Upper lobe of right lung (tissue), 1 donor: ENCODE data around the gene TMEM91. TPM values are rescaled to one million over a fixed set of nuclear protein-coding genes. Genes with fewer than 3 reads are reported as not detected.
"Not testable (repeated sequence)": the region's sequence is repeated elsewhere in the genome, so short reads cannot be mapped to it uniquely, and the experiment has no call there.

Experiments
- ATAC-seq: fragments of 200-7000 bp; cut with Tn5 transposase; one replicate; pipeline ENCODE4 v1.9.1; 2020; ENCODE audit warnings: mild to moderate bottlenecking, moderate library complexity
- DNase-seq: peaks from one replicate; pipeline ENCODE4 v3.0.0-alpha.2; 2020
- H3K27ac ChIP-seq: fragments of 200-600 bp; one replicate; pipeline ENCODE4 v1.8.0; 2022
- H3K27me3 ChIP-seq: fragments of 200-600 bp; one replicate; pipeline ENCODE4 v1.8.0; 2022; ENCODE audit warnings: mild to moderate bottlenecking
- H3K36me3 ChIP-seq: fragments of 200-600 bp; one replicate; pipeline ENCODE4 v1.8.0; 2022
- H3K4me1 ChIP-seq: fragments of 200-600 bp; one replicate; pipeline ENCODE4 v1.8.0; 2022
- H3K4me3 ChIP-seq: fragments of 200-600 bp; one replicate; pipeline ENCODE4 v1.8.0; 2022; ENCODE audit warnings: mild to moderate bottlenecking
- H3K9me3 ChIP-seq: fragments of 200-600 bp; one replicate; pipeline ENCODE4 v1.8.0; 2022
- intact Hi-C: fragments of 100-400 bp; cut with DNase I; formaldehyde crosslinking; loops from one replicate; pipeline ENCODE4 v1.11.0; 2022
- total RNA-seq: library from RNA; stranded (reverse); fragmentation: NEBNext Ultra II Directional; extraction: Animal tissue kit (Norgen Biotek cat#: 25700); gene quantifications from one replicate; pipeline ENCODE4 v1.2.1, GENCODE V29; 2021
- TF ChIP-seq, protein P1 (sequence below): fragments of 200-600 bp; IDR thresholded peaks from one replicate; pipeline ENCODE4 v1.8.0; 2022; ENCODE audit warnings: antibody characterized with exemption
- donor health status: DM: no; HTN: yes; CAD: no; lungs with severe emphysema.

Gene TMEM91
- total RNA-seq, 1 donor from 2014 or later = 19.5 TPM

DNA sequence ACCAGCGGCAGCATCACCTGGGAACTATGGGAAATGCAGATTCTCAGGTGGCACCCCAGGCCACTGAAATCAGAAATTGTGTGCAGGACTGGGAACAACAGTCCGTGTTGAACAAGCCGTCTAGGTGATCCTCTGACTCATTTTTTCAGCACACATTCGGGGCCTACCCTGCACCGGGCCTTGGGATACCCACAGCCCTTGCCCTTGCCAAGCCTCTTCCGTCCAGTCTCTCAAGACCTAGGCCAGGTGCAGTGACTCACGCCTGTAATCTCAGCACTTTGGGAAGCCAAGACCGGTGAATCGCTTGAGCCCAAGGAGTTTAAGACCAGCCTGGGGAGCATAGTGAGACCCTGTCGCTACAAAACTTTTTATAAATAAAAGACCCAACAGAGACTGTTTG is 40.9 kb upstream of the TMEM91 start:
- Histone ChIP-seq H3K36me3 (peaks cover 81% of the 10 kb centered on the region), H3K4me1 (no peaks in the 10 kb centered on the region), H3K27me3 (no peaks in the 10 kb centered on the region), H3K9me3 (no peaks in the 10 kb centered on the region), H3K27ac (no peak overlapping the region), H3K4me3 (no peak overlapping the region)
- TF ChIP-seq, protein P1, sequence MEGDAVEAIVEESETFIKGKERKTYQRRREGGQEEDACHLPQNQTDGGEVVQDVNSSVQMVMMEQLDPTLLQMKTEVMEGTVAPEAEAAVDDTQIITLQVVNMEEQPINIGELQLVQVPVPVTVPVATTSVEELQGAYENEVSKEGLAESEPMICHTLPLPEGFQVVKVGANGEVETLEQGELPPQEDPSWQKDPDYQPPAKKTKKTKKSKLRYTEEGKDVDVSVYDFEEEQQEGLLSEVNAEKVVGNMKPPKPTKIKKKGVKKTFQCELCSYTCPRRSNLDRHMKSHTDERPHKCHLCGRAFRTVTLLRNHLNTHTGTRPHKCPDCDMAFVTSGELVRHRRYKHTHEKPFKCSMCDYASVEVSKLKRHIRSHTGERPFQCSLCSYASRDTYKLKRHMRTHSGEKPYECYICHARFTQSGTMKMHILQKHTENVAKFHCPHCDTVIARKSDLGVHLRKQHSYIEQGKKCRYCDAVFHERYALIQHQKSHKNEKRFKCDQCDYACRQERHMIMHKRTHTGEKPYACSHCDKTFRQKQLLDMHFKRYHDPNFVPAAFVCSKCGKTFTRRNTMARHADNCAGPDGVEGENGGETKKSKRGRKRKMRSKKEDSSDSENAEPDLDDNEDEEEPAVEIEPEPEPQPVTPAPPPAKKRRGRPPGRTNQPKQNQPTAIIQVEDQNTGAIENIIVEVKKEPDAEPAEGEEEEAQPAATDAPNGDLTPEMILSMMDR = no peak
- DNase-seq (no peak), ATAC-seq (no peak)
- intact Hi-C loops = no loop called here

DNA sequence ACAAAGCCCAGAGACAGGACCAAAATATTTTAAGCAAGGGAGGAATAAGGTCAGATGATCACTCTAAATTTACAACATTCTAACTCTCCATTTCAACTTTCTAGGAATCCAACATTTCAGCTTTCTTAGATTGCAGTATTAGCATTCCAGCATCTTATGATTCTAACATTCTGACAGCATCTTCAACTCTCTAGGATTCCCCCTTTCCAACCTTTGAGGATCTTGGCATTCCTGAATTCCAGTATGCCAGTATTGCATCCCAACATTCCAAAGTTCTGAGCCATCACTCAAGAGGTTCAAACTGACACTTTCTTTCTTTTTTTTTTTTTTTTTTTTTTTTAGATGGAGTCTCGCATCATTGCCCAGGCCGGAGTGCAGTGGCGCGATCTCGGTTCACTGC is 36.4 kb upstream of the TMEM91 start:
- Histone ChIP-seq H3K4me1 (no peaks in the 10 kb centered on the region), H3K9me3 (no peaks in the 10 kb centered on the region), H3K27ac (no peak overlapping the region), H3K27me3 (no peaks in the 10 kb centered on the region), H3K36me3 (peaks cover 71% of the 10 kb centered on the region), H3K4me3 (no peak overlapping the region)
- DNase-seq (no peak), ATAC-seq (no peak)
- intact Hi-C loops = no loop called here
- TF ChIP-seq, protein P1 = no peak

DNA sequence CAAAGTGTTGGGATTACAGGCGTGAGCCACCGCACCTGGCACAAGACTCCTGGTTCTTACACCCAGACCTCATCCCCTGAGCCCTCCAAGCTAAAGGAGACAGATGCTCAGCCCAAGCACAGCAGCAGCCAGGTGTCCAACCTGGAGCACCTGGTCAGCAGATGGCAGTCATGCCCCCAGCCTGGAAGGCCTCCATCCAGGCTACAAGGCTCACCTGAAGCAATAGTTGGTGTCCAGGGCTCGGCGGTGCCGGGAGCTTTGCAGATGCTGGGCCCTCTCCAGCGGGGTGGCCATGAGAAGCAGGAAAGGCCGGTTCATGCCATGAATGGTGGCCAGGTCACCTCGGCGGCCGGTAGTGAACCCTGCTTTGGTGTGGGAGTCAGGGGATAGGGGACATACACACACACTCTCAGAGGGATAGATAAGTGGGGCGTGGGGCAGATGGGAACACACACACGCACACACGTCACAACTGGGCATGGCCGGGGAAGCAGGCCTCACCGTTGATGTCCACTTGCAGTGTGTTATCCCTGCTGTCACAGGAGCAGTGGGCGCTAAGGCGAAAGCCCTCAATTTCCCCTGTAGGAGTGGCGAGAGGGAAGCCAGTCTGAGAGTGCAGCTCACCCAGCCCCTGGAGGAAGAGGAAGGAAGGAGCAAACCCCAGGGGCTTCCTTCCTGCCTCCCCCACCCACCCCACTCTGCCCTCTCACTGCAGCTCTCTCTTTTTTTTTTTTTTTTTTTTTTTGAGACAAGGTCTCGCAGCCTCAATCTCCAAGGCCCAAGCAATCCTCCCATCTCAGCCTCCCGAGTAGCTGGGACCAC is 34.5 kb upstream of the TMEM91 start:
- H3K36me3 ChIP-seq = peaks cover 77% of the 10 kb centered on the region
- no peaks in the 10 kb centered on the region for H3K9me3 ChIP-seq
- no peaks in the 10 kb centered on the region for H3K4me1 ChIP-seq
- intact Hi-C loops = no loop called here
- TF ChIP-seq, protein P1 = no peak
- ATAC-seq = peak; percentile 85
- no peaks in the 10 kb centered on the region for H3K27me3 ChIP-seq
- H3K27ac ChIP-seq = no peak overlapping the region
- DNase-seq = peak; percentile 71
- no peak overlapping the region for H3K4me3 ChIP-seq

DNA sequence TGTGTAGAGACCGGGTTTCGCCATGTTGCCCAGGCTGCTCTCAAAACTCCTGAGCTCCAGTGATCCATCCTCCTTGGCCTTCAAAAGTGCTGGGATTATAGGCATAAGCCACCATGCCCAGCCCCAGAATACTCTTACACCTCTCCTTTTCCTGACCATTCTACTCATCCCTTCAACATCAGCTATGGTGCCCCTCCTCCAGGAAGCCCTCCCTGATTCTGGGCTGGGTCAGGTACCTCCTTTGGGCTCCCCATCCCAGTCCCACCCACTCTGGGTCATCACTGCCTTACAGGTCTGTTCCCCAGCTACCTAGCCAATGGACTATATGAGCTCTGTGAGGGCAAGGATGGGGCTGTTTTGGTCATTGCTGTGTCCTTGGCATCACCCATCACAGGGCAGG is 32.2 kb upstream of the TMEM91 start:
- no peak for ATAC-seq
- no peak for DNase-seq
- Histone ChIP-seq H3K4me1 (peaks cover 5% of the 10 kb centered on the region), H3K9me3 (no peaks in the 10 kb centered on the region), H3K27me3 (no peaks in the 10 kb centered on the region), H3K27ac (no peak overlapping the region), H3K4me3 (no peak overlapping the region), H3K36me3 (peaks cover 72% of the 10 kb centered on the region)
- intact Hi-C loops = no loop called here
- TF ChIP-seq, protein P1 = no peak

DNA sequence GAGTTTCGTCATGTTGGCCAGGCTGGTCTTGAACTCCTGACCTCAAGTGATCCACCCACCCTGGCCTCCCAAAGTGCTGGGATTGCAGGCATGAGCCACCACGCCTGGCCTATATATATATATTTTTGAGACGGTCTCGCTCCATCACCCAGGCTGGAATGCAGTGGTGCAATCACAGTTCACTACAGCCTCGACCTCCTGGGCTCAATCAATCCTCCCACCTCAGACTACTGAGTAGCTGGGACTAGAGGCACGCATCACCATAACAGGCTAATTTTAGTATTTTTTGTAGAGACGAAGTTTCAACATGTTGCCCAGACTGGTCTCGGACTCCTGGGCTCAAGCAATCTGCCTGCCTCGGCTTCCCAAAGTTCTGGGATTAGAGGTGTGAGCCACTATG is 29.4 kb upstream of the TMEM91 start:
- H3K9me3 ChIP-seq, intact Hi-C loops, H3K27me3 ChIP-seq, ATAC-seq, H3K4me3 ChIP-seq, DNase-seq, H3K27ac ChIP-seq: not testable (repeated sequence)
- Histone ChIP-seq H3K4me1 (peaks cover 28% of the 10 kb centered on the region), H3K36me3 (peaks cover 50% of the 10 kb centered on the region)

DNA sequence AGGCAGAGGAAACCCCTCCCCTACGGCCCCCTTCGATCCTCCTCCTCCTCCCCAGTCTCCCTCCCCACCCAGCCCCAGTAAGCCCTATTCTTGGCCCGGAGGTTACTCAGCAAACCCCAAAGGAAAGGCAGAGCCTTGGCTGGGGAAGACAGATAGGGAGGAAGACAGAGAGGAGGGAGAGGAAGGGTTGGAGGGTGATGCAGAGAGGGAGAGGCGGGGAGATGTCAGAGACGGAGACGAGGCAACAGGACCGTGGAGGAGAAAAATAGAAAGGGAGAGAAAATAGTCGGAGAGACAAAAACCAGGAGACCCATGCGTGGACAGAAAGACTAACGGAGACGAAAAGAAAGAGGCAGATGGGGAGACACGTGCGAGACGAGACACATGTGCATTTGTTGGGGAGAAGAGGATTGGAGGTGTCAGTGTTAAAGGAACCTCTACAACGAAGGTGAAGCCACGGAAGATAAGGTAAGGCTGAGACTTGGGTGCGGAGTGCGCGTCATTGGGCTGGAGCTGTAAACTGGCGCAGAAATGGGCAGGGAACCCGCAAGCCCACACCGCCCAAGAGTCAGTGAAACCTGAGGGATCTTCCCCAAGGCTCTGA is 25.5 kb upstream of the TMEM91 start:
- ATAC-seq = no peak
- peaks cover 26% of the 10 kb centered on the region for H3K36me3 ChIP-seq
- TF ChIP-seq, protein P1 = no peak
- no peaks in the 10 kb centered on the region for H3K27me3 ChIP-seq
- peak overlapping the region; percentile 92 for H3K4me3 ChIP-seq
- peaks cover 44% of the 10 kb centered on the region for H3K4me1 ChIP-seq
- intact Hi-C loops = no loop called here
- H3K27ac ChIP-seq = peak overlapping the region; percentile 74
- H3K9me3 ChIP-seq = no peaks in the 10 kb centered on the region
- DNase-seq = no peak
